ENCODE measurements around the gene STXBP5.

DNA sequence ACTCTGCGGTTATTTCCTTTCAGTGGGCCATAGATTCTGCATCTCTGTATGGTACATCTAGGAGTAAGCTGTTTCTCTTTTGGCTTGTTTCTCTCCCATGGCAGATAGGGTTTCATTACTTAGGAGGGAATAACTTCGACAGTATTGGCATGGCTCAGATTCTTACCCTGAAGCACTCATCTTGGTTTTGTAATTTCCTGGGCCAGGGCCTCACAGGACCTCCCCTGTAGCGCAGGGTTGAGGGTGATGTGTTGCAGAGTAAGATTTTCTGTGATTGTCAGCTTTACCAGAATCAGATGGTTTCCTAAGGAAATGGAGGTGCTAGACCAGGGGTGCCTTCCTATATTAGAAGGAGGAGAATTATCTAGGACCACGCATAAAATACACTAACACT is 78.3 kb downstream of the STXBP5 start:
- TF ChIP-seq, protein P1, sequence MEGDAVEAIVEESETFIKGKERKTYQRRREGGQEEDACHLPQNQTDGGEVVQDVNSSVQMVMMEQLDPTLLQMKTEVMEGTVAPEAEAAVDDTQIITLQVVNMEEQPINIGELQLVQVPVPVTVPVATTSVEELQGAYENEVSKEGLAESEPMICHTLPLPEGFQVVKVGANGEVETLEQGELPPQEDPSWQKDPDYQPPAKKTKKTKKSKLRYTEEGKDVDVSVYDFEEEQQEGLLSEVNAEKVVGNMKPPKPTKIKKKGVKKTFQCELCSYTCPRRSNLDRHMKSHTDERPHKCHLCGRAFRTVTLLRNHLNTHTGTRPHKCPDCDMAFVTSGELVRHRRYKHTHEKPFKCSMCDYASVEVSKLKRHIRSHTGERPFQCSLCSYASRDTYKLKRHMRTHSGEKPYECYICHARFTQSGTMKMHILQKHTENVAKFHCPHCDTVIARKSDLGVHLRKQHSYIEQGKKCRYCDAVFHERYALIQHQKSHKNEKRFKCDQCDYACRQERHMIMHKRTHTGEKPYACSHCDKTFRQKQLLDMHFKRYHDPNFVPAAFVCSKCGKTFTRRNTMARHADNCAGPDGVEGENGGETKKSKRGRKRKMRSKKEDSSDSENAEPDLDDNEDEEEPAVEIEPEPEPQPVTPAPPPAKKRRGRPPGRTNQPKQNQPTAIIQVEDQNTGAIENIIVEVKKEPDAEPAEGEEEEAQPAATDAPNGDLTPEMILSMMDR (IDR thresholded peaks at IDR 0.05; ENCODE audit: low read depth, low read length, poor library complexity, severe bottlenecking): no peak
- TF ChIP-seq EZH2phosphoT487 (IDR thresholded peaks at IDR 0.05; ENCODE audit: borderline replicate concordance, low read length): no peak

All from DOHH2 (cell line).